CD4-positive, alpha-beta T cell treated with Interleukin-4 for 1 hour (primary cell): ENCODE results near the gene GABRD.
"Not testable (repeated sequence)": the region's sequence is repeated elsewhere in the genome, so short reads cannot be mapped to it uniquely, and the experiment has no call there.

Experiments
- DNase-seq, 2 donors: peaks; one replicate each; pipeline ENCODE4 v3.0.0-alpha.2; 2020 to 2022

Gene GABRD, protein sequence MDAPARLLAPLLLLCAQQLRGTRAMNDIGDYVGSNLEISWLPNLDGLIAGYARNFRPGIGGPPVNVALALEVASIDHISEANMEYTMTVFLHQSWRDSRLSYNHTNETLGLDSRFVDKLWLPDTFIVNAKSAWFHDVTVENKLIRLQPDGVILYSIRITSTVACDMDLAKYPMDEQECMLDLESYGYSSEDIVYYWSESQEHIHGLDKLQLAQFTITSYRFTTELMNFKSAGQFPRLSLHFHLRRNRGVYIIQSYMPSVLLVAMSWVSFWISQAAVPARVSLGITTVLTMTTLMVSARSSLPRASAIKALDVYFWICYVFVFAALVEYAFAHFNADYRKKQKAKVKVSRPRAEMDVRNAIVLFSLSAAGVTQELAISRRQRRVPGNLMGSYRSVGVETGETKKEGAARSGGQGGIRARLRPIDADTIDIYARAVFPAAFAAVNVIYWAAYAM

DNA sequence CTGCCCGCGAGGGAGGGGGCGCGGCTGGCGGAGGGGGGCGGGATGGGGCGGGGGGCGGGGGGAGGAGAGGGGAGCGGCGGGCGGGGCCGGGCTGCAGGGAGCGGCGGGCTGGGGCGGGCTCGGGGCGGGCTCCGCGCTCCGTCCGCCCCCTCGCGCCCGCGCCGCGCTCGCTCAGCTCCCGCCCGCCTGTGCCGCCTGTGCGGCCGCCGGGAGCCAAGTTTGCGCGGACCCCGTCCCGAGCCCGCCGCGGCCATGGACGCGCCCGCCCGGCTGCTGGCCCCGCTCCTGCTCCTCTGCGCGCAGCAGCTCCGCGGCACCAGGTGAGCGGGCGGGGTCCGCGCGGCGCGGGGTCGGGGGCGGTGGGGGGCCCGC, at the start of gene GABRD:
TSS of gene GABRD (plus strand) at position 174 of the 372 bp plus-strand sequence. CDS start at position 253, 79 bp downstream.
- no peak for DNase-seq

DNA sequence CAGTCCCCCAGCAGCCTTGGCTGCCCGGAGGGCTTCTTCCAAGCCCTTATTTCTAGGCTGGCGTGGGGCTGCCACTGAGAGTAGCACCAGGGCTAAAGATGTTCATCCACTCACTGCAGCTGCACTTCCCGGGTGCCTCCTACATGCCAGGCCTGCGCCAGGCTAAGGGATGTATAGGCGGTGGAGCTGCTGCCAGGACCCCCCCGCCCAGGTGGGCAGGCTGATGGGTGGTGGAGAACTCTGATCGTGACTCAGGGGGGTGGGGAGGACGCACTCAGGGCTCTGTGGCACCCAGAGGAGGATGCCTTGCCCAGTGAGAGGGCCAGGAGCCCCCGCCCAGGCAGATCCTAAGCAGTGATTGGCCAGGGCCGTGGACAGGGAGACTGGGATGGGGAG, 49.6 kb upstream of the GABRD start:
- no peak for DNase-seq

DNA sequence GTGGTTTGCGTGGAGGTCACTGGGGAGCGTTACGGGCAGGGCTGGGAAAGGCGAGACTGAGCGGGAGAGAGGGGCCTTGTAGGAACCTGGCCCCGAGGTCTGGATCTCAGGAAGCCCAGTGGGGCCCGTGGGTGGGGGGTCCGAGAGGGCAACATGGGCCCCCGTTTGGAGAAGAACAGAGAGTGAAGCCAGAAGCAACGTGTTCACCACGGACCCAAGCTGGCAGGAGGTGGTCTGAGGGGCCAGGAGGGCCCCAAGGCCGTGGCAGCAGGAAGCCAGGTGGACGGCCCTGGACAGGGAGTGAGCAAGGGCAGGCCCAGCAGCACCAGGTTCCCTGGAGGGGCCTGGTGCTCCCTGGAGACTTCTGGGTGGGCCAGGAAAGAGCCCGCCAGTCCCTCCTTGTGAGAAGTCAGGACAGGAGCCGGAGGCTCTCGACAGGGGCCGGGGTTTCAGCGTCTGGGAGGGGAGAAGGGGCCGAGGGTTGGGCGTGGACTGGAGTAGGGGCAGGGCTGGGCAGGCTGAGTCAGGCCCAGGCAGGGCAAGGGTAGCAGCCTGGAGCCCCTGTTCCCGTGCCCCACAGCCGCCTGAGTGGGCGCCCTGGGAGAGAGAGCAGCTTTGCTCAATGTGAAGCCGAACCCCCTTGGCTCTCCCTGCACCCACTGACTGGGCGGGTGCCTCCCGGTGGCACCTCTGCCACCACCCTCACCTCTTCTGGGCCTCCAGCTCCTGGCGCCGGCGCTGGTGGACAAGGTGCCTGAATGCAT, 49.0 kb upstream of the GABRD start:
- DNase-seq, result no peak

DNA sequence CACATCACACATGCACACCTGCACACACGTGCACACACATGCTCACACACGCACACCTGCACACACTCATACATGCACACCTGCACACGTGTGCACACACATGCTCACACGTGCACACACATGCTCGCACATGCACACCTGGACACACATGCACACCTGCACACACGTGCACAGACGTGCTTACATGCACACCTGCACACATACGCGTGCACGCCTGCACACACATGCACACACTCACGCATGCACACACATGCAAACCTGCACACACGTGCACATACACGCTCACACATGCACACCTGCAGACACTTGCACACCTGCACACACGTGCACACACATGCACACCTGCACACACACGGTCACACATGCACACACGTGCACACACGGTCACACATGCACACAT, 48.1 kb upstream of the GABRD start:
- DNase-seq, result no peak

DNA sequence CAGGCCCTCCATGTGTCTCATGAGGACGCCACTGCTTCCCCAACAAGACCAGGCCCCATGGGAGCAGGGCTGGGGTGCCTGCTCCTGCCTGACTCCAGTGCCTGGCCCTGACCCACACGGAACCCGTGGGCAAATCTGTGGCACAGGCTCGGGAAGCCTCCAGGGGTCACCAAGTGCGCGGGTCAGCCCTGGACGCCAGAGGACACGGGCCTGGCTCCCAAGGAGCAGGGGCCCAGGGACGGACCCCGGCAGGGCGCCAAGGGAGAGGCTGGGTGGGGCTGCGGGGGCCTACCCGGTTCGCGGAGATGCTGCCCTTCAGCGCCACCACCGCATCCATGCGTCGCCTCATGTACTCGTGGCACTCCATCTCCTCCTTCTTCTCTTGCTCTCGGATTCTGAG, 47.5 kb upstream of the GABRD start:
- no peak for DNase-seq

DNA sequence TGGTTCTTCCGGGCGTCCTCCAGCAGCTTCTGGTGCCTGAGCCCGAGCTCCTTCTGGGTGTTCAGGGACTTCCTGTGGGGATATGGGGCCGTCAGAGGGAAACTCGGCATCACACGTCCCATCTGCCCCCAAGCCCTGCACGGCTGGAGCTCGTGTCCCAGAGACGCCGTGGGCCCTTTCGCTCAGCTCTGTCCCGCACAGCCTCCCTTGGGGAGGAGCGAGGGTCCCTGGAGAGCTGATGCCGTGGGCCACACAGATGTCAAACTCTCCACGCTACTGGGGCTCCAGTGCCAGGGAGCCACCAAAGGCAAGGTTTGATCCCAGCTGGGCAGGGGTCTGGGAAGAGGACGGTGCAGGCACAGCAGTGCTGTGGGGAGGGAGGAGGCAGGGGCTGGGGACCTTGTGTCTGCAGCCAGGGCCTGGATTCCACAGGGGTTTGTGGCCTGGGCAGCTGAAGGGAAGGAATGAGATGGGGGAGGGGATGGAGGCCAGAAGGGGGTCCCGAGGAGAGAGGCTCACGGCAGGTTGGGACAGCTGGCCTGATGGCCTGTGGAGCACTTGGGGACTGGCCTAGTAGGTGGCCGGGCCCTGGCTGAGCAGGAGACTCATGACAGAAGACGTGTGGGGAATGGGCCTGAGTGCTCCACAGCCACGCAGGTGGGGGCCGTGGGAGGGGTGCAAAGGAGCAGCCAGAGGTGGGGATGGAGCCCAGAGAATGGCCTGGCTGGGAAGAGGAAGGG, 46.0 kb upstream of the GABRD start:
- no peak for DNase-seq

DNA sequence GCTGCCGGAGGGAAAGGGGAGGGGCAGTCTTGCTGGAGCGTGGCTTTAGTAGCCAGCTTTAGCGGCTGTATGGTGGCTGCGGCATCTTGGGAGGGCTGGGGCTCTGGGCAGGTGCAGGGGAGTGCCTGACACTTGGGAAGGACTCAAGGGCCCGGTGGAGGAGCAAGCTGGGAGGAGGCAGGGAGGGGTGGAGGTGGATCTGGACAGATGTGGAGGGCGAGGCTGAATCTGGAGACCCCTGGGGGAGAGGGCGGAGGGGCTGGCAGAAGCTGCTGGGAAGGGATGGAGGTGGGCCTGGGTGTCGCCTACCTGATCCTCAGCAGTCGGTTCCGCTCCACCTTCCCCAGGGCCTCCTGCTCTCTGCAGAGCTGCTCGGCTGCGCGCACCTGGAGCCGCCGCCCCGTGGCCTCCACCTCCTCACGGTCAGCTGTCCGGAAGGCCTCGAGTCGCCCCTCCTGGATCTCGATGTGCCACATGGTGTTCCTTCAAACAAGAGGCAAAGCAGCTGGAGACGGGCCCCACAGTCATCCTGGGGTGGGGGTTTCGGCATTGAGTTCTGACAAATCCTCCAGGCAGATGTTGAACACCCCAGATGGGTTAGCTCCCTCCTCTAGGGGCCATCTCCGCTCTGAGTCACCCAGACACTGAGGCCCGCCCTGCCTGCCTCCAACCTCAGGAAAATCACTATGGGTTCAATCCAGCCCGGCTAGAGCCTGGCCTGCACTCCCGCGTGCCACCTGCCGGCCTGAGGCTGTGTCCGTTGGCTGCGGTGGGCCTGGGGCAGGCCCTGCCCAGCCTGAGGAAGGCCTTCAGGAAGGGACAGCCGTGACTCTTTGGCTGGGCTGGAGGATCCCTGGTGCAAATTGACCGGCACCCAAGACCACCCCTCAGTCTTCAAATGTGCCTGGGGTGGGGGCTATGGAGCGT, 45.2 kb upstream of the GABRD start:
- DNase-seq, result no peak

DNA sequence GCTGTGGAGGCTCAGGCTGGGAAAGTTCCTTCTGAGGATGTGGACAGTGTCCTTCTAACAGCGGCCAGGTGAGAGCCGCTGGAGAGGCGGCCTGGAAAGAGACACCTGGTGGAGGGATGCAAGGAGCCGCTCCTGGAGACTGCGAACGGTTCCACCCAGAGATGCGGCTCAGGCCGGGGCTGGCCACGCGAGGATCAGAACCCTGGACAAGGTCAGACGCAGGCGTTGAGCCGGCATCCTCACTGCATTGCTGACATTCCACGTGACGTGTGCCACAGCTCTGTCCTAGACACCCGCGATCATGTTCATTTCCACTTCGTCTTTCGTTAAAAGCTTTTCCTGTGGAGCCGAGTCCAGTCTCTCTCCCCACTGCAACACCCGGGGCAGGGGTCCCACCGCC, 44.3 kb upstream of the GABRD start:
- DNase-seq, result no peak

DNA sequence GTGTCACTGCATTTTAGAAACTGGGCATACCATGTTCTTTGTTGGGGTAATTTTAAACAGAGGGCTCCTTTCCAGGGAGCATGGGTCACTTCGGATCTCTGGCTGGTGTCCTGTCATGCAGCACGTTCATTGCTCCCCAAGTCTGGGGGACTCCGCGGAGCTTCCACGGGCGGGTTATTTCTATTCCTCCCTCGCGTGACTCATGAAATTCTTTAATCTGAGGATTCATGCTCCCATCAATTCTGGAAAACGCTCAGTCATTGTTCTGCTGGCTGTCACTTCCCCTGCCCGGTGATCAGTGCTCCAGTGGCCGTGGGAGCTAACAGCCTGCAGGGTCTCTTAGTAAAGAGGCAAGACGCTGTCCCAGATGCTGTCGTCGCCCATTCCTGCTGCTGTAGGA, 43.6 kb upstream of the GABRD start:
- no peak for DNase-seq

DNA sequence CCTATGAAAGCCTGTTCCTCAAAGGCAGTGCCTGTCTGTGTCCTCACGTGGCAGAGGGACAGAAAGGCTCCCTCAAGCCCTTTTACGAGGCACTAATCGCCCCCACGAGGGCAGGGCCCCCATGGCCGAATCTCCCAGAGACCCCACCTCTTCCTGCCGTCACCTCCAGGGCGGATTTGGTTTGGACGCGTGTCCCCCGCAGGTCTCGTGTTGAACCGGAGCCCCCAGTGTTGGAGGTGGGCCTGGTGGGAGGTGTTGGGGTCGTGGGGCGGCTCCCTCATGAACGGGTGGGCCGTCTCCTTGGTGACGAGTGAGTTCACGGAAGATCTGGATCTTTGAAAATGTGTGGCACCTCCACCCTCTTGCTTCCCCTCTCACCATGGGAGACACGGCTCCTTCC, 43.1 kb upstream of the GABRD start:
- no peak for DNase-seq

DNA sequence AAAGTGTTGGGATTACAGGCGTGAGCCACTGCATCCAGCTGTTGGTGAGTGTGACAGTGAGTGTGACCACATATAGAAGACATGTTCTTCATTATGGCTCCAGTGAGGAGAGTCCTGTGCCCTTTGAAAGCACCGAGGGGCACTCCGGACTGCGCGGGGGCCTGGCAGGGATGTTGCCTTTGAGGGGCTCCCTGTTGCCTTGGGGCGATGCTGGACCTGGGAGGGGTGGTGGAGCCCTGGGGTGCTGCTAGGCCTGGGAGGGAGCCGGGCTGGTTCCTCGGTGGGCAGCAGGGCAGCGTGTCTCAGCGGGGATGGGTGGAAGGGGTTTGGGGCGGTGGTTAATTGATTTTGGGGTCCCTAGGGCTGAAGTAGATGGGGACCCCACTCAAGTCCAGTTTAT, 41.0 kb upstream of the GABRD start:
- DNase-seq, result no peak

DNA sequence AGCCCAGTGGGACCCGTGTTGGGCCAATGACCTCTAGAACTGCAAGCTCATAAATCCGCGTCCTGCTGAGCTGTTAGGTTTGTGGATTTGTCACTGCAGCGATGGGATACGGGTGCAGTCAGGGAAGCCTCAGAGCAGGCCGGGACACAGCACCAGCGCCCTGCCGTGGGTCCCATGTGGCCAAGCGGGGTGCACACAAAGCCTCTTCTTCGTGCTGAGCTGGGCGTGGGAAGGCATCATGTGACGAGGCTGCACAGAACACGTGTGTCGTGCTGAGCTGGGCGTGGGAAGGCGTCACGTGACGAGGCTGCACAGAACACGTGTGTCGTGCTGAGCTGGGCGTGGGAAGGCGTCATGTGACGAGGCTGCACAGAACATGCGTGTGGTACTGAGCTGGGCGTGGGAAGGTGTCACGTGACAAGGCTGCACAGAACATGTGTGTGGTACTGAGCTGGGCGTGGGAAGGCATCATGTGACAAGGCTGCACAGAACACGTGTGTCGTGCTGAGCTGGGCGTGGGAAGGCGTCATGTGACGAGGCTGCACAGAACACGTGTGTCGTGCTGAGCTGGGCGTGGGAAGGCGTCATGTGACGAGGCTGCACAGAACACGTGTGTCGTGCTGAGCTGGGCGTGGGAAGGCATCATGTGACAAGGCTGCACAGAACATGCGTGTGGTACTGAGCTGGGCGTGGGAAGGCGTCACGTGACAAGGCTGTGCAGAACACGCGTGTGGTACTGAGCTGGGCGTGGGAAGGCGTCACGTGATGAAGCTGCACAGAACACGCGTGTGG, 40.3 kb upstream of the GABRD start:
- not testable (repeated sequence) for DNase-seq

DNA sequence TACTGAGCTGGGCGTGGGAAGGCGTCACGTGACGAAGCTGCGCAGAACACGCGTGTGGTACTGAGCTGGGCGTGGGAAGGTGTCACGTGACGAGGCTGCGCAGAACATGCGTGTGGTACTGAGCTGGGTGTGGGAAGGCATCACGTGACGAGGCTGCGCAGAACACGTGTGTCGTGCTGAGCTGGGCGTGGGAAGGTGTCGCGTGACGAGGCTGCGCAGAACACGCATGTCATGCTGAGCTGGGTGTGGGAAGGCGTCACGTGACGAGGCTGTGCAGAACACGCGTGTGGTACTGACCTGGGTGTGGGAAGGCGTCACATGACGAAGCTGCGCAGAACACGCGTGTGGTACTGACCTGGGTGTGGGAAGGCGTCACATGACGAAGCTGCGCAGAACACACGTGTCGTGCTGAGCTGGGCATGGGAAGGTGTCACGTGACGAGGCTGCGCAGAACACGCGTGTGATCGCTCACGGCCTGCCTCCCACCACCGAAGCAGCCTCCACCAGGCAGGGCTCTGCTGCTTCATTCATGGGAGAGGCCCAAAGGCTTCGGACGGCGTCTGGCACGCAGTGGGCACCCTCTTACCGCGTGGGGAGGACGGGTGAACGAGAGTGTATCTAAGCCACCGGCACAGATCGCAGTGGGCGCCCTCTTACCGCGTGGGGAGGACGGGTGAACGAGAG, 39.5 kb upstream of the GABRD start:
- no peak for DNase-seq

DNA sequence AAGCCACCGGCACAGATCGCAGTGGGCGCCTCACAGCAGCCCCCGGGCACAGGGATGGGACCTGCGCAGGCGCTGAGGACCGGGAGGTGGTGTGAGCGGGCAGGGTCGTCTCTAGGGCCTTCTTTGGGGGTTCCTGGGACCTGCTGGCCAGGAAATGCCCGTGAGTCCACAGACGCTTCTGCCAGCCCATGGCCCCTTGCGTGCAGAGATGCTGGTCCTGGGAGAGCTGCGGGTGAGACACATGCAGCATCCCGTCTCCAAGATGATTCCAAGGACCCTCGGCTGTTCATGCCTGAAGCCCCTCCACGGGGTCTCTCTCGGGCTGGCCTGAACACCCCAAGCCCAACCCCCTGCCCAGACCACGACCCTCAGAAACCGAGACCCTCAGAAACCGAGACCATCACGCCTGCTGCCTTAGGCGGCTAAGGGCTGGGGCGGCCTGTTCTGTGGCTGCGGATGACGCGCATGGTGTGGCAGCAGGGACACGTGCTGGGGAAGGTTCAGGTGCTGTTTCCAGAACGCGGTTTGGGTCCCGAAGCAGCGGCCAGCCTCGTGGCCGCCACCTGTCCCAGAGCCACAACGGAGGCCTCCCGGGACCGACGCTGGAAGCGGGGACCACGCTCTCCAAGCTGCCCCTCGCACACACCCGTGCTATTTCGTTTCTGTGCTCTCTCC, 38.5 kb upstream of the GABRD start:
- DNase-seq, result no peak

DNA sequence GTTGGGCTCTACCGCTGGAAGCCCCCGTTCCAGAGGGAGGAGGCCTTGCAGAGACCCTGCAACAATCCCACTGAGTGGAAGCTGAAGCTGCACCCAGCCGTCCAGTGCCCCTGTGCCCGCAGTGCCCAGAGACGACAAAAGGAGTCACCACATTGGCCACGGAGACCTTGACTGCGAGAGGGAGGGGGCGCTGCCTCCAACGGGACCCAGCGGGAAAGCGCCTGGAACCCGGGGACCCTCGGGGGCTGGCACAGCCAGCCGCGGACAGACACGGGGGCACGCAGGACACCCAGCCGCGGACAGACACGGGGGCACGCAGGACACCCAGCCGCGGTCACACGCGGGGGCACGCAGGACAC, 38.0 kb upstream of the GABRD start:
- no peak for DNase-seq

DNA sequence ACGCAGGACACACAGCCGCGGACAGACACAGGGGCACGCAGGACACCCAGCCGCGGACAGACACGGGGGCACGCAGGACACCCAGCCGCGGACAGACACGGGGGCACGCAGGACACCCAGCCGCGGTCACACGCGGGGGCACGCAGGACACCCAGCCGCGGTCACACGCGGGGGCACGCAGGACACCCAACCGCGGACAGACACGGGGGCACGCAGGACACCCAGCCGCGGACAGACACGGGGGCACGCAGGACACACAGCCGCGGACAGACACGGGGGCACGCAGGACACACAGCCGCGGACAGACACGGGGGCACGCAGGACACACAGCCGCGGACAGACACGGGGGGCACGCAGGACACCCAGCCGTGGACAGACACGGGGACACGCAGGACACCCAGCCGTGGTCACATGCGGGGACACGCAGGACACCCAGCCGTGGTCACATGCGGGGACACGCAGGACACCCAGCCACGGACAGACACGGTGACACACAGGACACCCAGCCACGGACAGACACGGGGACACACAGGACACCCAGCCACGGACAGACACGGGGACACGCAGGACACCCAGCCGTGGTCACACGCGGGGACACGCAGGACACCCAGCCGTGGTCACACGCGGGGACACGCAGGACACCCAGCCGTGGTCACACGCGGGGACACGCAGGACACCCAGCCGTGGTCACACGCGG, 37.4 kb upstream of the GABRD start:
- DNase-seq, result not testable (repeated sequence)

DNA sequence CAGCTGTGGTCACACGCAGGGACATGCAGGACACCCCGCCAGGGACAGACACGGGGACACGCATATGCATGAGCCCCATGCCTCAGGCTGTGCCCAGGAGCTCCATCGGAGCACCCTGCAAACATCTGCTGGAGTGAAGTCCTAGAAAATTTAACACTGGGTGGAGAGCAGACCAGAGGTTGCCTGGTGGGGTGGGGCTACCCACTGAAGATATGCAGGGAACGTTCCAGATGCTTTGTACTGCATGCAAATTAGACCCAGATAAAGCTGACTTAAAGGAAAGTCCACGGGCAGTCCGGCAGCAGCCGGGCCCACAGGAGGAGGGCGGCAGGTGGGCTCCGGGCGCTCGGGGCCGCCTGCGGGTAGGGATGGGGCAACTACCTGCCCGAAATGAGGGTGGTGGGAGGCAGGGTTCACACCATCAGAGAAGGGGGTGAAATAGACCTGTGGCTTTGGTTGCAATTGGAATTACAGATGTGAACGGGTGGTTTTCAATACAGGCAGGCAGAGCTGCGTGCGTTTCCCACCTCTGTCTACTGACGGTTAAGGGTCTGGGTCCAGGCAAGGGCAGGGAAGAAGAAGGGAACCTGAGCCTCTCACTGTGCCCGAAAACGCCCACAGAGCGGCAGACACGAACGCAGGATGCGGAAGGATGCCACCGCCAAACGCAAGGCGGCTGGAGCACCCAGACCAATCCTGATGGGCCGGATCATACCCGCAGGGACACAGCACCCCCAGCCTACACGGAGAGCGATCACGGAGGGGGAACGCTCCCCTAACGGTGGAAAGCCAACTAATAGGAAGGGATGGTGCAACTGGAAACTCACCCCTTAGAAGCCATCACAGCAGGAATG, 36.5 kb upstream of the GABRD start:
- no peak for DNase-seq

DNA sequence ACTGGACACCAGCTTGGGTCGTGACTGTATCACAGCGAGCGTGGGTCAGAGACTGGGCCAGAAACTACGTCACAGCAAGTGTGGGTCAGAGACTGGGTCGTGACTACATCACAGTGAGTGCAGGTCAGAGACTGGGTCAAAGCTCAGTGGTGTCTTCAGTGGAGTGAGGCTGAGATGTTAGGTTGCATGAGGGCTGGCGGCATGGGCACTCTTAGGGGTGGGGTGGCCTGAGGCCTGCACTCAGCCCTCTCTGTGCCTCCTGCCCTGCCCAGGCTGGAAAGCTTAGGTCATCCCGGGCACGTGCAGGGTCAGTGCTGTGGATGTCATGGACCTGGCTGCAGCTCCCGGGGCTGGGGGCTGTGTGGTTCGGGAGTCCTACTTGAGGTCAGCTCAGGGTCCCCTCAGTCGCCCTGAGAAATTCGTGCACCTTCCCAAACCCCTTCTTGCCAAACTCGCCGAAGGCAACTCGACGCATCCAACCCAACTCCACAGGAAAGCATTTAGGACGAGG, 34.5 kb upstream of the GABRD start:
- DNase-seq, result no peak
